OCI-LY3 (cell line): ENCODE results near the gene FCHO1.
"Not testable (repeated sequence)": the region's sequence is repeated elsewhere in the genome, so short reads cannot be mapped to it uniquely, and the experiment has no call there.

Source experiments
- H2AFZ ChIP-seq: fragments of 200-600, 300-600 bp; shearing (Covaris generic); 2 replicates; pipeline ENCODE4 v1.6.0; 2014; ENCODE audit warnings: antibody characterized with exemption, low read depth, low read length
- H3K27ac ChIP-seq: fragments of 200-600, 300-600 bp; sonication (generic); 2 replicates; pipeline ENCODE4 v1.5.1; 2014; ENCODE audit warnings: mild to moderate bottlenecking, low read length, moderate library complexity, mixed read lengths
- H3K27me3 ChIP-seq: fragments of 200-600, 300-600 bp; sonication (generic); 2 replicates; pipeline ENCODE4 v1.6.1; 2014; ENCODE audit warnings: low read depth, low read length, mixed read lengths
- H3K36me3 ChIP-seq: fragments of 200-600, 300-600 bp; sonication (generic); replicated peaks from 2 replicates; pipeline ENCODE3; 2014; ENCODE audit warnings: low read depth, low read length, mixed read lengths
- H3K4me1 ChIP-seq: fragments of 300-600, 200-600 bp; sonication (generic); 2 replicates; pipeline ENCODE4 v1.6.1; 2014; ENCODE audit warnings: low read length, mixed read lengths
- H3K4me2 ChIP-seq: fragments of 200-600, 300-600 bp; sonication (generic); 2 replicates; pipeline ENCODE4 v1.6.1; 2014; ENCODE audit warnings: low read length, mixed read lengths
- H3K4me3 ChIP-seq: fragments of 300-600, 200-600 bp; sonication (generic); 2 replicates; pipeline ENCODE4 v1.5.1; 2014; ENCODE audit warnings: antibody characterized with exemption, mild to moderate bottlenecking, low read length, moderate library complexity
- H3K79me2 ChIP-seq: fragments of 300-600, 200-600 bp; shearing (Covaris generic); 2 replicates; pipeline ENCODE4 v1.6.1; 2014; ENCODE audit warnings: mild to moderate bottlenecking, low read length, mixed read lengths
- H3K9ac ChIP-seq: fragments of 300-600, 200-600 bp; shearing (Covaris generic); 2 replicates; pipeline ENCODE4 v1.6.0; 2014; ENCODE audit warnings: mild to moderate bottlenecking, low read length, moderate library complexity
- H3K9me3 ChIP-seq: fragments of 200-600, 300-600 bp; shearing (Covaris generic); 2 replicates; pipeline ENCODE4 v1.6.1; 2014; ENCODE audit warnings: low read length, mixed read lengths; ENCODE audit not compliant: insufficient read depth
- H4K20me1 ChIP-seq: fragments of 200-600, 300-600 bp; sonication (generic); 2 replicates; pipeline ENCODE4 v1.6.1; 2016; ENCODE audit warnings: low read length, mixed read lengths; ENCODE audit not compliant: insufficient read depth
- EZH2phosphoT487 ChIP-seq: fragments of 200-600 bp; shearing (Covaris generic); IDR thresholded peaks from 2 replicates; pipeline ENCODE4 v1.6.1; 2018; ENCODE audit warnings: antibody characterized with exemption, mixed run types, low read depth
- TF ChIP-seq, protein P1 (sequence below): fragments of 200-600, 300-600 bp; sonication (generic); IDR thresholded peaks from 2 replicates; pipeline ENCODE4 v1.5.1; 2014; ENCODE audit warnings: antibody characterized with exemption, low read length, low read depth

Gene FCHO1

GRCh38 chr19:17780781-17781180, 29.5 kb downstream of the FCHO1 start:
- H3K4me1 ChIP-seq = peaks cover 34% of the 10 kb centered on the region
- H3K27me3 ChIP-seq = no peaks in the 10 kb centered on the region
- H3K4me3 ChIP-seq = no peak overlapping the region
- TF ChIP-seq EZH2phosphoT487 = no peak
- TF ChIP-seq, protein P1, sequence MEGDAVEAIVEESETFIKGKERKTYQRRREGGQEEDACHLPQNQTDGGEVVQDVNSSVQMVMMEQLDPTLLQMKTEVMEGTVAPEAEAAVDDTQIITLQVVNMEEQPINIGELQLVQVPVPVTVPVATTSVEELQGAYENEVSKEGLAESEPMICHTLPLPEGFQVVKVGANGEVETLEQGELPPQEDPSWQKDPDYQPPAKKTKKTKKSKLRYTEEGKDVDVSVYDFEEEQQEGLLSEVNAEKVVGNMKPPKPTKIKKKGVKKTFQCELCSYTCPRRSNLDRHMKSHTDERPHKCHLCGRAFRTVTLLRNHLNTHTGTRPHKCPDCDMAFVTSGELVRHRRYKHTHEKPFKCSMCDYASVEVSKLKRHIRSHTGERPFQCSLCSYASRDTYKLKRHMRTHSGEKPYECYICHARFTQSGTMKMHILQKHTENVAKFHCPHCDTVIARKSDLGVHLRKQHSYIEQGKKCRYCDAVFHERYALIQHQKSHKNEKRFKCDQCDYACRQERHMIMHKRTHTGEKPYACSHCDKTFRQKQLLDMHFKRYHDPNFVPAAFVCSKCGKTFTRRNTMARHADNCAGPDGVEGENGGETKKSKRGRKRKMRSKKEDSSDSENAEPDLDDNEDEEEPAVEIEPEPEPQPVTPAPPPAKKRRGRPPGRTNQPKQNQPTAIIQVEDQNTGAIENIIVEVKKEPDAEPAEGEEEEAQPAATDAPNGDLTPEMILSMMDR = no peak
- H3K9ac ChIP-seq = no peak overlapping the region
- H3K27ac ChIP-seq = no peak overlapping the region
- no peaks in the 10 kb centered on the region for H3K79me2 ChIP-seq
- H3K36me3 ChIP-seq = peaks cover 44% of the 10 kb centered on the region
- no peaks in the 10 kb centered on the region for H3K9me3 ChIP-seq
- H4K20me1 ChIP-seq = no peaks in the 10 kb centered on the region
- no peak overlapping the region for H2AFZ ChIP-seq
- no peak overlapping the region for H3K4me2 ChIP-seq

DNA sequence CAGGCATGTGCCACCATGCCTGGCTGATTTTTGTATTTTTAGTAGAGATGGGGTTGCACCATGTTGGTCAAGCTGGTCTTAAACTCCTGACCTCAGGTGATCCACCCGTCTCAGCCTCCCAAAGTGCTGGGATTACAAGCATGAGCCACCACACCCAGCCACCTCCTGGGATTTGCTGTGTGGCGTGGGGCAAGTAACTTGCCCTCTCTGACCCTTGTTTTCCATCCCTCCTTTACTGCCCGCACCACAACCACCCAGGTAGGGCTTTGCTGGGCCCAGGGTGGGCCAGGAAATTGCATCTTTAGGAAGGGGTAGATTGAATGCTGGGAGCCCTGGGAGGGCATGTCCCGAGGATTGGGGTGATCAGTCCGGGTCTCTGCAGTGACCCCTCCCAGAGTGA, 32.4 kb downstream of the FCHO1 start:
- not testable (repeated sequence) for H3K9ac ChIP-seq, H3K79me2 ChIP-seq, H2AFZ ChIP-seq, H3K4me3 ChIP-seq, H3K27me3 ChIP-seq, H4K20me1 ChIP-seq, H3K4me1 ChIP-seq, H3K9me3 ChIP-seq
- Histone ChIP-seq H3K27ac (peak overlapping the region; percentile 53), H3K36me3 (peaks cover 39% of the 10 kb centered on the region), H3K4me2 (peak overlapping the region; percentile 39)

DNA sequence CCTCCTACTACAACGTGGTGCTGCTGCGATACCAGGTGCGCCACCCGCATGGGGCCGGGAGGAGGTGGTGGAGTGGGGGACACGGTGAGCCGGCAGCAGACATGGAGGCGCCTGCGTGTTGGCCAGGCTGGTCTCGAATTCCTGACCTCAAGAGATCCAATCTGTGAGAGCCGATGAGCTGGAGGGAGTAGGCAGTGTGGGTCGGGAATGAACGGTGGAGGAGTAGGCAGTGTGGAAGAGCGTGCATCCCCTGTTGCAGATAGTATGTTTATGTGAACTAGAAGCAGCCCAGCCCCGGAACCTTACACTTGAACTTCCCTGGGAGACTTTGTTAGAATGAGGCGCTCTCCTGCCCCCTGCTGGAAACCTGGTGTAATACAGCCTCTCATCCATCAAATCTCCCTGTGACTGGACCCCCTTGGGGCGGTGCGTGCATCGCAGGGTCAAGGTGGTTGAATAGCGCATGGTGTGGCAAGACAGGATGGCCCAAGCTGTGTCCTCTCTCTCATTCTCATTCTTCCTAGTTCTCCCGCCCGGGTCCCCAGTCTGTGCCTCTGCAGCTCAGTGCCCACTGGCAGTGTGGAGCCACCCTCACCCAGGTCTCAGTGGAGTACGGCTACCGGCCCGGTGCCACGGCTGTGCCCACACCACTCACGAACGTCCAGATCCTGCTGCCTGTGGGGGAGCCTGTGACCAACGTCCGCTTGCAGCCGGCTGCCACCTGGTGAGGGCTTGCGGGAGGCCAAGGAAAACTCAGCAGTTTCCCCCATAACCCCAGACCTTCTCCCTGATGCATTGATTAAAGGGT, 33.1 kb downstream of the FCHO1 start:
- Histone ChIP-seq H3K27ac (peak overlapping the region; percentile 53), H3K4me1 (peaks cover 6% of the 10 kb centered on the region; the same call in 1 of the 2 replicates), H4K20me1 (no peaks in the 10 kb centered on the region), H3K36me3 (peaks cover 37% of the 10 kb centered on the region), H2AFZ (no peak overlapping the region), H3K4me3 (no peak overlapping the region), H3K79me2 (no peaks in the 10 kb centered on the region), H3K9ac (no peak overlapping the region), H3K27me3 (no peaks in the 10 kb centered on the region), H3K9me3 (no peaks in the 10 kb centered on the region), H3K4me2 (peak overlapping the region; percentile 39)
- TF ChIP-seq, protein P1 = peak; percentile 89
- TF ChIP-seq EZH2phosphoT487 = no peak

GRCh38 chr19:17787274-17787913, 36.1 kb downstream of the FCHO1 start:
- Histone ChIP-seq H3K27me3 (no peaks in the 10 kb centered on the region), H2AFZ (no peak overlapping the region), H3K4me3 (no peak overlapping the region), H4K20me1 (no peaks in the 10 kb centered on the region), H3K79me2 (no peaks in the 10 kb centered on the region), H3K36me3 (peaks cover 27% of the 10 kb centered on the region), H3K27ac (no peak overlapping the region), H3K9ac (no peak overlapping the region), H3K9me3 (no peaks in the 10 kb centered on the region), H3K4me2 (no peak overlapping the region), H3K4me1 (peaks cover 27% of the 10 kb centered on the region)
- TF ChIP-seq EZH2phosphoT487 = no peak
- TF ChIP-seq, protein P1 = no peak
